Skin of body (tissue), 3 donors: Measurements from ENCODE around the gene SEC14L3. TPM values are rescaled to one million over a fixed set of nuclear protein-coding genes. Genes with fewer than 3 reads are reported as not detected.
A peak's percentile ranks its signal among the peaks of the same experiment; 100 is the strongest.

Source experiments
- DNase-seq: peaks from one replicate; lab custom pipeline; 2025; lab: John Stamatoyannopoulos, UW
- small RNA-seq: library from RNA; depleted of rRNA; stranded (forward); fragments of <200 nt; gene quantifications from one replicate; pipeline ENCODE3, GENCODE V24; 2014; ENCODE audit warnings: low replicate concordance
- total RNA-seq: library from RNA; depleted of rRNA; stranded (reverse); fragments of >200 nt; gene quantifications from one replicate; pipeline ENCODE4 v1.2.3, GENCODE V29; 2014

The SEC14L3 gene
- total RNA-seq, 1 donor from 2014 or later = not detected

DNA sequence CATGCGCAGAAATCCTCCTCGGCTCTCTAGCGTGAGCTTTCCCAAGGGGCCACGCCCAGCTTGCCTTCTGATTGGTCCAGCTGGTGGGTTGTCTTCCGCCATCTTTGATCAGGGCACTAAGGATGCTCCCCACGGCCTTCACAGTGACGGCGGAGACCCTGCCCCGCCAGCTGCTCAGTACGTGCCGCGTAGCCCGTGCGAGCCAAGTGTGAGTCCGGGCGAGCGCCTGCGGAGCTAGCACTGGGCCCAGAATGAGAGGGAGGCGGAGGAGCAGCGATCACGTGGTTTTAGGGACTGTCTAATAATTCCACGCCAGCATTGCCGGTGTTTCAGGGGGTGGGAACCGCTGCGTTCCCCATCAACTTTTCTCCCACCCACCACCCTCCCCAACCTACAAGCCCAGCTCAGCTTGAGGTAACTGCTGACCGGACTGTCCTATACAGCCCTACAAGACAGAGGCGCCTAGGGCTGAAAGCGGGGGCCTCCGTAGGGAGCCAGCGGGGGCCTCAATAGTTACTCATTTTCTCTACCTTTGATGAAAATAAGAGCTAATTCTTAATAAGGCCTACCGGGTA lies 47.8 kb downstream of the SEC14L3 start:
- peak; percentile 100 for DNase-seq

DNA sequence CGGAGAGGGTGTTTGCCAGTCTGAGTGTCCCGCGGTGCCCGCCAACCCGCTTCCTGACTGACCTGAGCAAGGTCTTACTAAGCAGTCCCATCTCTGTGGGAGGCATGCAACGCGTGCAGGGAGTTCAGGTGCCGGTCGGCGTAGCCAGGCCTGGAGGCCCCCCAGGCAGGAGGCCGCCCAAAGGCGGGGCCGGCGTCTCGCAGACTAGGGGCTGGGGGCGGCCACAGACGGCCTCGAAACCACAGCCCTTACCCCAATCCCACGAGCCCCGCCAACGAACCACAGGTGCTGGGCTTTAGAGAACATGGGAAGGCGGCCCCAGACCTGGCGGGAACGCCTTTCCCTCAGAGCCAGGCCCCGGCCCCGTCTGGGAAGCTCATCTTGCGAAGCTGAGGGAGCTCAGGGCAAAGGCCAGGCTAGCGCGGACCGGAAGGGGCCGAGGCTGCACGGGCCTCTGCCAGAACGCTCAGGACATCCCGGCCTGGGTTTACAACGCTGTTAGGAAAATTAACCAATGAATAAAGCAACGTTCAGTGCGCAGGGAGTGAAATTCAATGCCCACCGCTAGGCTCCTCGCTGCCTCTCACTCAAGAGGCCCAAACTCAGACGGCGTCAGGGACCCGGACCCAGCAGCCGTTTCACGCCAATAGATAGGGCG lies 48.4 kb downstream of the SEC14L3 start:
- peak; percentile 53 for DNase-seq

DNA sequence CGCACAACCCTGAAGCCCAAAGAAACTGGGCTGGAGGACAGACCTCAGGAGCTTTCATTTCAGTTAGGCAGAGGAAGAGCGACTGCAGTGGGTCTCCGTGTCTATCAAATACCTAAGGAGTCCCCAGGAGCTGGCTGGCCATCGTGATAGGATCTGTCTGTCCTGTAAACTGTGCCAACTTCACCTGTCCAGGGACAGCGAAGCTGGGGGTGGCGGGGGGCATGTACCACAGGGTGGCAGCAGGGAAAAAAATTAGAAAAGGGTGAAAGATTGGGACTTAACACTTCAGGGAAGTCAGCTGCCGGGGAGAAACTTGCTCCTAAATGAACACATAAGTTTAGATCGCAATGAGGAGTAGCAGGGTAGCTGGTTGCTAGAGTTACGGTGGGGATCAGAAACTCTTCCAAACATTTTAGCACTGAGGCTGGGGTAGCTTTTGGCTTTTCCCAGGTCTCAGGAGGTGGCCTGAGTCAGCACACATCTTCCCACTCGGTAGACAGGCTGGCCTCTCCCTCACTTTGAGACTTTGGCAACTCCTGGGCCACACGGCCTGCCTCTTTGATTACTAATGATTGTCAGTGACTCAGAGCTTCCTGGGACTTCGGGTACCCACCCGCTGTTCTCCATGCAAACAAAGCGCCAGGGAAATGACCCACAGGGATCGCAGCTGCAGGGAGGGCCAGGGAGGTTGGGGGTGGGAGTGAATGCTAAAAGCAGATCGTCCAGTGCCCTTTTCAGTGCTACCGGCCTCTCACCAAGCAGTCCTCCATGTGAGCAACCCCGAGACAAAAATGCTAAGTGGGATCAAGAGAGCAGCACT lies 49.1 kb downstream of the SEC14L3 start:
- DNase-seq = peak; percentile 33

DNA sequence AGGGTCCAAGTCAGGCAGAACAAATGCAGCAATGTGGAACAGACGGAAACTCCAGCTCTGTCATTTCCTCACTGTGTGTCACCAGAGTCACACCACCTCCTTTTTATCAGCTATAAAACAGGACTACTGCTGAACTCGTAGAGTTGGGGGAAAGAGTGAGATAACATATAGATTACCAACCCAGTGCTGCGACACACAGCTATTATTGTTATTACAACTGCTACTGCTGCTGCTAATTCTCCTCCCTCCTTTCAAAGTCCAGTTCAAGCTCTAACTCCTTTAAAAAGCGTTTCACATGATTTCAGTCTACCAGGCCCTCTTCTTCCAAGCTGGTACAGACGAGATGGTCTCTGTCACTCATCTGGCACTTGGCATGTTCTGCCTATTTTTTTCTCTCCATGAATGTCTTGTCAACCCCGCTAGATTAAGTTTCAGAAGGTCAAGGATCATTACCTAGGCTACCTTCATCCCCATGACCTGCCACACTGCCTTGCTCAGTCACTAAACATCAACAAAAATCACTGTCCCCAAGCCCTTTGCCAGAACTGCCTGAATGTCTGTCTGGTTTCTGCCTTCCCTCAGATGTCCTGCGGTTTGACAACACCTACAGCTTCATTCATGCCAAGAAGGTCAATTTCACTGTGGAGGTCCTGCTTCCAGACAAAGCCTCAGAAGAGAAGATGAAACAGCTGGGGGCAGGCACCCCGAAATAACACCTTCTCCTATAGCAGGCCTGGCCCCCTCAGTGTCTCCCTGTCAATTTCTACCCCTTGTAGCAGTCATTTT lies 49.9 kb downstream of the SEC14L3 start:
- DNase-seq = no peak

DNA sequence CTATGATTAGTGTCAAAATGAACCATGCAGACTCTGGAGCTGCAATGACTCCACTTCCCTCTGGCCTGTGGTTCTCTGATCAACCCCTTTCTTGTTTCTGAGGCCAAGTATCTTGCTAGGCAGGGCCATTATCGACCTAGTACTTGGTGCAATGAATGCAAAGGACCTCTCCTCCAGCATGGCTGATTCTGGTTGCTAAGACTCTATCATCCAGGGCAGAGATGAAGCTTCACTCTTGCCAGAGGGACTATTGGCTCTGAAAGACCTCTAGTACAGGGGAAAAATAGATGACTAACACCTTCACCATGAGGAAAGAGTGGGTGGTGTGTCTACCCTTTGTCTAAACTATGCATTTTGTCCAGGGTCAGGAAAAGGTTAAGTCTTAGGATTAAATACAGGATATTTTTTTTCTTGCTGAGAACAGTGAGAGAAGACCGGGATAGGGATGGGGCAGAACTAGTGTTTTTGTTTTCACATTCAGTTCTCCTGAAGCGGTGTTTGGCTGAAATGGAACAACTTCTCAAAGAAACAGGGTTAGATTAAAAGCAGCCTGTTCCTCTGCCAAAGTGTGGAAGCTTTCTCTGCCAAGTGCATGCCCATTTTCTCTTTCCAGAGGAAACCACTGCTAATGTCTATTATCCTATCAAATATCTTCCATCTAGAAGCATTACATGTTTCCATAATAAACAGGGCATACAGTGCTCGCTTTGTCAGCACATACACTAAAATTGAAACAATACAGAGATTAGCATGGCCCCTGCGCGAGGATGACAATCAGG lies 51.3 kb downstream of the SEC14L3 start:
- DNase-seq = no peak

DNA sequence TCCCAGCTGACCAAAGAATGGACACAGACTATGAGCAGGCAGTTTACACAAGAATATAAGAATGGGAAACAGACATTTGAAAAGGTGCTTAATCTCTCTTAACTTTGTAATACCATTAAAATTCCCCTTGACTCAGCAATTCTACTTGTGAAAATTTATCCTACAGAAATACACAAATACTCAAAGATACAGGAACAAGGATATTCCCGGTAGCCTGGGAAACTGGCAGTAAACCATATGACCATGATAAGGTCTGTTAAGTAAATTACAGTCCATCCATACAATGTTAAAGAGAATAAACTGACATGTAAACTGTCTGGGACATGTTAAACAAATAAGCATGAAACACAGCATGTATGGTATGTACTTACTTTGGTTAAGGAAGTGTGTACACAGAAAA lies 55.0 kb downstream of the SEC14L3 start:
- DNase-seq = no peak

DNA sequence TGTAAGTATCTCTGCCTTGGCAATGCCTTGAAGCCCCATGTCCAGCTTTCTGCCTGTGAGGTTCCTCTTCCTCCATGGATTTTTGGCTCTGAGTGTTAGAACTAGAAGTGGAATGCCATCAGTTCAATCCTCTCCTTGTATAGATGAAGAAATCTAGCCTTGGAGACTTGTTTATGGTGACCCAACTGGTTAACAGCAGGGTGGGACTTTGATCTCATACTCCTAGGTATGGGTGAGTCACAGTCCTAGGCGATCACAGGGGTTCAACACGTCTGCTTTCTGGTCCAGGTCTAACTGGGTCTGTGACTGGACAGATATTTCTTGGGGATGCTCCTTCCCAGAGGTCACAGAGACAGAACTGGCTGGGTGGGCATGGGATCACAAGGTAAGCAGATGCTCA lies 55.4 kb downstream of the SEC14L3 start:
- DNase-seq = no peak

DNA sequence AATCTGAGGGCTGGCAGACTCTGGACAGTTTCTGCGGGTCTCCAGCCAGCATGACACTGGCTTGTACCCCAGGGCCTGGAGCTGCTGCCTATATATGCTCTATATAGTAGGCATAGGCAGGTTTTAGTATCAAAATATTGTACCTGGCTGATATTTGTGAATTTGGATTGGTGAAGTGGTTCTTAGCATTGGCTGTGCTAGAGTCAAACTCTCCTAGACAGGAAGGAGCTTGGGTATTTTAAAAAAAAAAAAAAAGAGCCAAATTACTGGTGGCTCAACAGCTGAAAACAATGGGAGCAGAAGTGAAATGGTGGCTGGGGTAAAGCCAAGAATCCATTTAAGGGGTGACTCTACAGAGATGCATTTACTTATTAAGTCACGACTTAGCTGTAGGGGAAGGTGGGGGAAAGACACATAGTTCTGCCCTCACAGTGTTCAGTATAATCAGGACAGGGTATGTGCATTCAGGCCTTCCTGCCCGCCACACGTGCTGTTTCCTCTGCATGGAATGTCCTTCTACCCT lies 57.2 kb downstream of the SEC14L3 start:
- DNase-seq = no peak

DNA sequence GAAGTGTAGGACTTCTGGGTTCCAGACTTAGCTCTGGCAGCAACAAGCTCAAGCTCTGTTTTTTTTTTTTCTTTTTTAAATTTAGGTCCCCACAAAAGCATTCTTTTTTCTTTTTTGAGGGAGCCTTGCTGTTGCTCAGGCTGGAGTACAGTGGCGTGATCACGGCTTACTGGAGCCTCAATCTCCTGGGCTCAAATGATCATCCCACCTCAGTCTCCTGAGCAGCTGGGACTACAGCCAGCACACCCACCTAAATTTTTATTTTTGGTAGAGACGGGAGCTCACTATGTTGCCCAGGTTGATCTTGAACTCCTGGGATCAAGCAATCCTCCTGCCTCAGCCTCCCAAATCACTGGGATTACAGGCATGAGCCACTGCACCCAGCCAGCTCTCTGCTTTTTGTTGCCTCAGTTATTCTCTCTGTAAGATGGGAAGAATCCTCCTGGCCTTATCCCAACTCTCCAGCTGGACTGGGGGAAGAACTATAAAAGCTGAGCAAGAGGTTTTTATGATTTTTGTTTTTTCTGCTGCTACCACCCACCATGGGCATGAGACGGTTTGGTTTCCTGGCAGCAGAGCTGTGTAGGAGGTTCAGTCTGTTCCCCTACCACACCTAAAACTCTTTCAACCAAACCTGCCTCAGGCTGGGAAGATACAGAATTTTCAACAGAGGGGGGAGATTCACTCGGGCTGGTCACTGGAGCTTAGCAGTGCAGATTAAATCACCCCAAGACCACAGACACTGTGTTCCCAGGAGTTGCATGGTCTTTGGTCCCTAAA lies 57.9 kb downstream of the SEC14L3 start:
- no peak for DNase-seq

DNA sequence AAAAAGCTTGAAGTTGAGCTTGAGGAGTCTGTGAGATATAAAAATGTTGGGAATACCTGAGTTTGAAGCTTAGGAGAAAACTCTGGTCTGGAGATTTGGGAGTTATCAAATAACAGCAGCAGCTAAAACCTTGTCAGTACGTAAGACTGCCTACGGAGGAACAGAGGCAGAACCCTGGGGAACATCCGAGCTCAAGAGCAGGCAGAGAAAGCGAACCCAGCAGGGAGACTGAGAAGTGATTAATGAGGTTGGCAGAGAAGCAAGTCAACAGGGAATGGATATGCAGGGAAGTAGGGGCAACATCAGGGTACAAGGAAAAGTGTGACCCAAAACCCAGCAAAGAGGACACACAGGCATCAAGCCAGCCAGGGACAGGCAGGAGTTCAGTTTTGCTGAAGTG lies 58.8 kb downstream of the SEC14L3 start:
- DNase-seq = no peak

DNA sequence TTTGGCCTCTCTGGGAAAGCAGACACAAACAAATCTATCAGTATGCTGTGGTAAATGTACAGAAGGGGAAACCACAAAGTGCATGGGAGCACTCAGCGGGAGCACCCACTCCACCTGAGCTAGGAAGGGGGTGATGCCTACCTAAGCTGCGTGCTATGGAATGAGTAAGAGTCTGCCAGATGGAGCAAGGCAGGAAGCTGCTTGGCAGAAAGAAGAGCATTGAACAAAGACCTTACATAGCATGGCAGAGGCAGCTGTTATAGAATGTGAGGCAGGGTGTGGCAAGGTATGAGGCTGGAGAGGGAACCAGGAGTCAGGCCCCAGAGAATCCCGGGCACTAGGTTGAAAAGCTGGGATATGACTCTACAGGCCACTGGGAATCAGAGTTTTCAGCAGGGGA lies 60.0 kb downstream of the SEC14L3 start:
- DNase-seq = no peak

Small RNA genes lying within 50 kb of the gene (small RNA-seq; reads per million reads assigned to genes)
- gene AC004832.3 (not detected), gene RNU6-564P (not detected)

Other genes with a start within 250 kb of the SEC14L3 start
- 1.9 TPM for gene LIF, start 225.3 kb downstream of the SEC14L3 start, total RNA-seq
- 1.3 TPM for gene OSM, start 205.2 kb downstream of the SEC14L3 start, total RNA-seq
- 5.2 TPM for gene CASTOR1, start 182.5 kb downstream of the SEC14L3 start, total RNA-seq
- gene TBC1D10A, start 145.1 kb downstream of the SEC14L3 start, total RNA-seq = 10.8 TPM
- 30.0 TPM for gene SF3A1, start 115.1 kb downstream of the SEC14L3 start, total RNA-seq
- gene CCDC157, start 115.0 kb downstream of the SEC14L3 start, total RNA-seq = 1.8 TPM
- gene RNF215, start 84.6 kb downstream of the SEC14L3 start, total RNA-seq = 6.5 TPM
- gene SEC14L2, start 75.0 kb downstream of the SEC14L3 start, total RNA-seq = 5.1 TPM
- 3.3 TPM for gene MTFP1, start 46.2 kb downstream of the SEC14L3 start, total RNA-seq
- 1.4 TPM for gene SEC14L4, start 33.7 kb upstream of the SEC14L3 start, total RNA-seq
- gene SEC14L6, start 74.7 kb upstream of the SEC14L3 start, total RNA-seq = 18.4 TPM
- gene GAL3ST1, start 102.6 kb upstream of the SEC14L3 start, total RNA-seq = 0.39 TPM
- gene PES1, start 119.9 kb upstream of the SEC14L3 start, total RNA-seq = 29.6 TPM
- 5.1 TPM for gene TCN2, start 135.2 kb upstream of the SEC14L3 start, total RNA-seq
- gene SLC35E4, start 163.8 kb upstream of the SEC14L3 start, total RNA-seq = 2.8 TPM
- 5.5 TPM for gene DUSP18, start 195.9 kb upstream of the SEC14L3 start, total RNA-seq
- gene OSBP2, start 222.9 kb upstream of the SEC14L3 start, total RNA-seq = 15.4 TPM